GM03348 (cell line): ENCODE results near the gene OTOF.
"Not testable (repeated sequence)": the region's sequence is repeated elsewhere in the genome, so short reads cannot be mapped to it uniquely, and the experiment has no call there.

Source experiments
- DNase-seq: peaks from one replicate; pipeline ENCODE4 v3.0.0; 2012; ENCODE audit warnings: low spot score

Gene OTOF

GRCh38 chr2:26479789-26480565 lies 2.1 kb upstream of the OTOF start:
- DNase-seq: no peak

DNA sequence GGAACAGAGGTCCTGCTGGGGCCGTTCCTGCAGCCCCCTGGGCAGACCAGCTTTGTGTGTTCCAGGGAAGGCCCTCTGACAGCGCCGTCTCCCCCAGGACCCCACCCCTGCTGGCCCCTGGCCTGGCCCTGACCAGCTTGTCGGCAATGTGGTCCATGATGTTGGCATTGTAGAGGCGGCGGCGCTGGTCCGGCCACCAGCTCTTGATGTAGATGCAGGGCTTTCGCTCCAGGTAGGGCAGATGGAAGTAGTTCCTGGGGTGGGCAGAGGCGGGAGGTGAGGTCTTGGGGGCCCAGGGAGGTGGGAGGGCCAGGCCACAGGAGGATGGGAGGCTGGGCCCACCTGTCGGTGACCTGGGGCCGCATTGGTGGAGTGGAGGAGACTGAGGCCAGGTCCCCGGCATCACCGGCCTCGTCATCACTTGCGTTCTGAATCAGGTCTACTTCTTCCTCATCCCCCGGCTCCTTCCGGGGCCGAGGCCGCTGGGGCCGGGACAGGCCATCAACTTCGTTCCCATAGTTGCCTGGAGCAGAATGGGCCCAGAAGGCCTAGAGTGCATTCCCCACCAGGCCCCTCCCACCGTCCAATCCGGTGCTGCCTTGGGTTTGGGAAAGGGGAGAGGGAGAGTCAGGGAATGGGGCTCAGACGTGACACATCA lies 1.3 kb upstream of the OTOF start:
- no peak for DNase-seq

GRCh38 chr2:26478366-26478765 lies 442 bp upstream of the OTOF start:
- no peak for DNase-seq

DNA sequence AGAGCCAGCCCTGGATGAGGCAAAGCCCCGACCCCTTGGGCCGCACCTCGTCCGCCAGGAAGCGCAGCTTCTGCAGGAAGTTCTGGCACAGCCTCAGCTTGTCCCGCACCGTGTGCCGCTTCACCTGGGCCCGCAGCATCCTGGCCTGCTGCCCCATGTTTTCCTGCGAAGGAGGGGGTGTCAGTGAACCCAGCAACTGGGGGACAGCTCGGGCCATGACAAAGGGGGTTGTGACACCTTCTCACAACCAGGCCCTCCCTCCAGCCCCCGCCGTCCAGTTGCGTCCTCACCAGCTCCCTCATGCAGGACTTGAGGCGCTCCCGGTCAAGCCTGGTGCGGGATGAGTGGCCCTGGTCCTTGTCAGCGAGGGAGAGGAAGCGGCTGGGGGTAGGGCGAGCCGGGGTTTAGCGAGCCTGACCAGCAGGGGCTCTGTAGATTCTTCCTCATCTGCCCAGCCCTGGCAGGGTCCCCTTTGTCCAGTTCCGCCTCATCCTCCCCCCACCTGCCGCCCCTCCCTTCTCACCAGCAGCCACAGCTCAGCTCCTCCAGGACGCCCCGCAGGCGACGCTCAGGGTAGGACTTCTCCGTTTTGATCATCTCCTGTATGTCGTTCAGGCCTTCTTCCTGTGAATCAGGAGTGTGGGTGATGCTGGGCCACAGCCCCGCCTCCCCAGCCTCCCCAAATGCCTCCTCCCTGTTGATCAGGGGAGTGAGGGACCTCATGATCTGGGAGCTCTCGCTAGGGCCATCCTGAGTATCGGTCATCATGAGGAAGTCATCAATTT lies 606 bp downstream of the OTOF start:
- DNase-seq: peak; percentile 24

DNA sequence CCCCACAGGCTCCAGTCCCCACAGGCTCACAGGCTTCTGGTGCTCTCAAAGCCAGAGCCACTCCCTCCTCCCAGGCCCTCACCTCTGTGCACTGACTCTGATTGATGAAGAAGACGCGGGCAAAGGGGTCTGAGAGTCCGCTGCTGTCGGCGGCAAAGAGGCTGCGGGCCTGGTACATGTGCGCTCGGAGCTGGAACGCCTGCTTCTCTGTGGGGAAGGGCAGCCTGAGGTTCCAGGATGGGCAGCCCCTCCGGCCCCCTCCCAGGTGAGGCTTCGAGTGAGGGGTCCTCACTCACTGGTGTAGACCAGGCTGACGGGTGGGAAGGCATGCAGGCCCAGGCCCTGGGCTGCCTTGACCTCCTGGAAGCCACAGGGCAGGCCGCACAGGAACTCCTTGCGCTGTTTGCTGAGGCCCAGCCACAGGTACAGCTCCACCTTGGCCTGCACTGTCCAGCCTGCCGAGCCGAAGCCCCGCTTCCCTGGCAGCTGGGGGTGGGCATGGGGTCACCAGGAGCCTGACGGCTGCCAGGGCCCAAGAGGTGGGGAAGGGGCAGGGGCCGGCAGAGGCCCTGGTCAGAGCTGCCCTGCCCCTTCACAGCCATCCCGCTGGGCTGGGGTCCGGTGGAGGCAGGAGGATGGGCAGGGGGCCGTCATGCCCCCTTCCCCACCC lies 2.0 kb downstream of the OTOF start:
- DNase-seq: no peak

GRCh38 chr2:26475037-26475436 lies 2.9 kb downstream of the OTOF start:
- DNase-seq: no peak

DNA sequence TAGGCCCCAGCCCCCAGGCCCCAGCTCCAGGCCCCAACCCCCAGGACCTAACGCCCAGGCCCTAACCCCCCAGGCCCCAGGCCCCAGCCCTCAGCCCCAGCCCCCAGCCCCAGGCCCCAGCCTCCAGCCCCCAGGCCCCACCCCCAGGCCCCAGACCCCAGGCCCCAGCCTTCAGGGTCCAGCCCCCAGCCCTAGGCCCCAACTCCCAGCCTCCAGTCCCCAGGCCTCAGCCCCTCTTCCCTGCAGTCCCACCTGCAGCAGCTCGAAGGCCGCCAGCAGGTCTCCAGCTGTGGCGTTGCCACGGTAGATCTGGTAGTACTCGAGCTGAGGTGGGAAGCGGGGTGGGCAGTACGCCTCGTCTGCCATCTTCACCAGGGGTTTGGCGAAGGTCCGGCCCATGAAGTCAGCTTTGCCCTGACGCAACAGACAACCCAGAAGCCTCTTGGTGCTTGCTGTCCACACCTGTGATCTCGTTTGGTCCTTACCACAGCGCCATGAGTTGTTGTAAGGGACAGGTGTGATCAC lies 3.6 kb downstream of the OTOF start:
- DNase-seq: no peak

GRCh38 chr2:26473796-26474195 lies 4.1 kb downstream of the OTOF start:
- DNase-seq: no peak

DNA sequence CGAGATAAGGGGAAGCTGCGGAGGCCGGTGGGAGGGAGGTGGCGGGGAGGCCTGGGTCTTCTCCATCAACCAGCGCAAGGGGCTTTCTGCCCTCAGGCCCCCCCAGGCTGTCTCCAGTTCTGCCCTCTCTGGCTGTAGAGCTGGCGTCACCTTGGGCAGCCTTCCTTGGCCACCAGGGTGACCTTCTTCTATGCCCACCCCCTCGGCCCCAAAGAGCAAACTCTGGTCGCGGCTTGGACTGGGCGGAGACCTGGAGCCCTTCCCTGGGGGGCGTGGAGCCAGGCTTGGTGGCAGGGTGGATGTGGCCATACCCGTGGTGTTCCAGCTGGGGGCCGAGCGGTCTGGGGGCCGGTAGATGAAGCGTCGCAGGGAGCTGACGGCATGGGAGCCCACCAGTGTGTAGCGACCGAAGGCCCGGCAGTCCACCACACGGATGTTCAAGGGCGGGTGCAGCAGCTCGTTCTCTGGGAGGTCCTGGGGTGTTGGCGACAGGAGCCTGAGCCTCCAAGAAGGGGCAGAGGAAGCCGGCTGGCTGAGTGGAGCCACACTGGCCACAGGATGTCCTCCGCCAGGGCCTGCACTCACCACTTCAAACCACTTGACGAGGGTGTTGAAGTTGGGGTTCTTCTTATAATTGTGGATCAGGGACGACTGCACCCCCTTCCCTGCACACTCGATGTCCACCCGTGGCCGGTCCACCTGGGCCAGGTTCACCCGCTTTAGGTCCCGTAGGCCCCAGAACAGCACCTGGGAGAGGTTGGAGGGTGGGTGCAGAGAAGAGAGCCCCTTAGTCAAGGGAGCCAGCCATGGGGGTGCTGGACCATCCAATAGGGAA lies 4.9 kb downstream of the OTOF start:
- DNase-seq: no peak

- DNase-seq: no peak
Observed at GRCh38 chr2:26471766-26472706, 5.9 kb downstream of the OTOF start.

- no peak for DNase-seq
Observed at GRCh38 chr2:26471289-26471688, 6.6 kb downstream of the OTOF start.

GRCh38 chr2:26470601-26471260 lies 7.2 kb downstream of the OTOF start:
- DNase-seq: no peak

DNA sequence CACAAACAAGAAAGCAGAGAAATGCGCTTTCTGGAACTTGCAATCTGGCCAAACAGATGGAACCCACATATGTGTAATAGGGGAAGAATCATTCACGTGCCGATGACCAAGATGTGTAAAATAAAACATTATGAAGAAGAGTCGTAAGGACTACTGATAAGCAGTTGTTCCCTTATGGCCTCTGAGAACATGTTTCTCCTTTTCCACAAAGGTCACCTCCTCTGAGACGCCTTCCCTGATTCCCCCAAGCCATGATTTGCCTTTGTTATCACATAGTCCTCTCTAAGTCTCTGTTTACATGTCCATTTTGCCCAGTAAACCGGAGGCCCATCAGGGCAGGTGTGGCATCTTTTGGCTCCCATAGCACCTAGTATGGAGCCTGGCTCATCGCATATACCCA lies 8.0 kb downstream of the OTOF start:
- no peak for DNase-seq

- peak; percentile 50 for DNase-seq
Observed at GRCh38 chr2:26469092-26469710, 8.7 kb downstream of the OTOF start.

- not testable (repeated sequence) for DNase-seq
Observed at GRCh38 chr2:26468544-26468943, 9.4 kb downstream of the OTOF start.

DNA sequence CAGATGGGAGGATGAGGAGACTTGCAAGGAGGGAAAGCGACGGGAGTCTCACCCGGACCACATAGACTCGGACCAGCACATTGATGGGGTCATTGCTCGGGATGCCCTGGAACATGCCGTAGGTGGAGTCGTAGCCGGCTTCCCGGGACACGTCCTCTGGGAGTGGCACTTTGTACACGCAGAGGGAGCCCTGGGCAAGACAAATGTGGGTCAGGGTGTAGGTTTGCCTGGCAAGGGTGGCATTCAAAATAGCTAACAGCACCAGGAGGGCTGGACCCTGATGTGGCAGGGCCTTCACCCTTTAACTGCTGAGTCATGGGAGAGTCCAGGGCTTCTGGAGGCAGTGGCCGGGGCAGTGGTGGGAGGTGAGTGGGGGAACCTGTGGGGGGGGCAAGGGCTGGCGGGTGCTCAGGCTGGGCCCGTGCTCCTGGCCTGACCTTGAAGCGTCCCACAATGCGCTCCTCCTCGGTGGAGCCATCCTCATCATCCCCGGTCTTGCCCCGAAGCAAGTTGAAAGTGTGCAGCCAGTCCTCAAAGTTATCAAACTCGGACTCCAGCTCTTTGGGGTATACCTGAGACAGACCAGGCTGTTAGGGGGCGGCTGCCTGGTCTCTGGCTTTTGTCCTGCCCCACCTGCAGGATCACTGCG lies 11.1 kb downstream of the OTOF start:
- no peak for DNase-seq

- DNase-seq: no peak
Observed at GRCh38 chr2:26465981-26466471, 11.9 kb downstream of the OTOF start.

- DNase-seq: no peak
Observed at GRCh38 chr2:26465266-26465925, 12.5 kb downstream of the OTOF start.
